D341Med (cell line): ENCODE results near the gene IQCN.
A peak's percentile ranks its signal among the peaks of the same experiment; 100 is the strongest.

ENCODE experiments used
- DNase-seq: peaks from one replicate; pipeline ENCODE4 v3.0.0; 2012; ENCODE audit warnings: low spot score

IQCN gene

DNA sequence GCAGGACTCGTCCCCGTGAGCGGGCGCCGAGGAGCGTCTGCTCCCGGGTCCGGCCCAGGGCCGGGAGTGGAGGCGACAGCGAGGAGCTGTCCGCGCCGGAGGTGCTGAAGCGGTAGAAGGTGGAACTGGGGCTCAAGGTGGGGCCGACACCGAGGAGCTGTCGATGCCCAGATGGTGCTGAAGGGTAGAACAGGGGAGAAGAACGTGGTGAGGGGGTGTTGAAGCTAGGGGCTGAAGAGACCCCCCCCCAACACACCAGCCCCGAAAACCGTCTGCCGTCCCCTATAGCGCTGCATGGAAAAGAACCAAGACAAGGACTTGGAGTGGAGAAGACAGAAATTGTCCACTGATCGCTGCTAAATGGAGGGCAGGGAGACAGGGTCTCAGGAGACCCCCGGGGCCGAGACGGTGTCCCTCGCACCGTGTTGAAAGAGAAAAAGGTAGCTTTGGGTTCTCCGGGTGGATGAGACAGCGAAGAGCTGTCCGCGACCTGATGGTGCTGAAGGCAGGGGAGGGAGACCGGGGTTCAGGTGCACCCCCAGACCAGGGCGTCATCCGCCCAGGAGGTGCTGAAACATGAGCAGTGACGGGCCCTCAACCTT lies 40.9 kb downstream of the IQCN start:
- DNase-seq: peak; percentile 79

DNA sequence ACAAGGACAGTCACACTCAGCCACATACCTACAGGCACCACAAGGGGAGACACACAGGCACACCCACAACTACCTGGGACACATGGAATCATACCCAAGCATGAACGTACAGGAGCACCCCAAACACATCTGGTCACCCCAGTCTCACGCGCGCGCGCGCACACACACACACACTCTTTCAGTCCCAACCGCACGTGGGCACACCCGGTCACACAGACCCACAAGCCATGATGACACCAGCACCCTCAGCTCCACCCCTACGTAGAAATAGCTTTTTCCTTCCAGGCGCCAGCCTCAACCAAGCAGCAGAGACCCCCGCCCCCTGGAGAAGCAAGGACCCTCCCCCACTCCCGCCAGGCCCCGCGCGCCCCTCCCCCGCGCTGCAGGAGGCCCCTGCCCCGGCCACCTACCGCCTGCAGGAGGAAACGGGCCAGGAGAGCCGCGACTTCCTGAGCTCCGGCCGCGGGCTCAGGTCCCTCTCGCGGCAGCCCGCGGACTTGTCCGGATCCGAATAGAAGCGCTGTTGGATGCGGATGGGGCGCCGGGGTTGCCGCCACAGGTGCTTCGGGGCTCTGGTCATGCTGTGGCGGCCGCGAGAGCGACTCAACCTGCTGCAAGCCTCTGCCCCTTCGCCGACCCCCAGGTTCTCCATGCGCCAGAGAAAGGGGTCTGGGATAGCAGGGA lies 41.6 kb downstream of the IQCN start:
- peak; percentile 84 for DNase-seq

DNA sequence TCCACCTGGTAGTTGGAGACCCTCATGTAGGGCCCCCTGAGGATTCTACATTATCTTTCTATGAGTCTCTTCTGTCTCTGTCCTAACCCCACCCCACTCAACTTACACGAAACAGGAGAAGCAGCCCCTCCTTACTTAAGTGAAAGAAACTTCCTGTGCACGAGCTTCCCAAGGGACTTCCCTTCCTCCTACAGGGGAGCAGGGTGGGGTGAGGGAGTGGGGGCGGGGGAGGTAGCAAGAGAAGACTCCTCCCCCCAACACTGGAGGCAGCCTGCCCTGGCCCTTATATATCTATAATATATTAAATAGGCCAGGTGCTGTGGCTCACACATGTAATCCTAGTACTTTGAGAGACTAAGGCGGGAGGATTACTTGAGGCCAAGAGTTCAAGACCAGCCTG lies 42.5 kb downstream of the IQCN start:
- no peak for DNase-seq

DNA sequence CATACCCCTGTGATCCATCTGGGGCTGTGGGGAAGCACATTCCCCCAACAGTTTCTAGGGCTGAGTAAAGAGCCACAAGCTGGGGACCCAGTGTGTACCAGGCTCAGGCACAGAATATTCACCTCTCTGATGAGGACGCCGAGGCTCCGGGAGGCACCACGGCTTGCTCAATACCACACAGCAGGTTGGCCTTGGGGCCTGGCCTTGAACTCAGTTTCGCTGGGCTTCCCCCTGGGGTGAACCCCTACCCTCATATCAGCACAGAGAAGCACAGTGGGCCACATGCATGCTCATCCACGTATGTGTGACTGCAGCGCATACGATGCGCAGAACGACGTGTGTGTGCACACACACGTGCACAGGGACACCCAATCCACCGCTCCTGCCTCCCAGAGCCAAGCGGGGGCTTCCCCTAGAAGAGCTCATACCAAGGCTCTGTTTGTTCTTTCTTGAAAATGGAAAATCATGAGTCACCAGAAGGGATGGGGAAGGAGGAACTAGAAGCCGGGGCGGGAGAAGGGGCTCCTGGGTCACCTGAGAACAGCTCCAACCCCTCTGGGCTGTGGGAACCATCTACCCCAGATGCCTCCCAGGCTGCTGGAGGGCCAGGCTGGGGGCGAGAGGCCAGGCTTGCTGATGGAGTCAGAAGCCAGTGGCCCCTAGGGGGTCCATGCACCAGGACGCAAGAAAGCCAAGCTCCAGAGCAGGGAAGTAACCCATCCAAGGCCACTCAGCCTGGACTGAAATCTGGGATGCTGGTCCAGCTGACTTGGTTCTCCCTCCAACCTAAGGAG lies 43.1 kb downstream of the IQCN start:
- DNase-seq: no peak

DNA sequence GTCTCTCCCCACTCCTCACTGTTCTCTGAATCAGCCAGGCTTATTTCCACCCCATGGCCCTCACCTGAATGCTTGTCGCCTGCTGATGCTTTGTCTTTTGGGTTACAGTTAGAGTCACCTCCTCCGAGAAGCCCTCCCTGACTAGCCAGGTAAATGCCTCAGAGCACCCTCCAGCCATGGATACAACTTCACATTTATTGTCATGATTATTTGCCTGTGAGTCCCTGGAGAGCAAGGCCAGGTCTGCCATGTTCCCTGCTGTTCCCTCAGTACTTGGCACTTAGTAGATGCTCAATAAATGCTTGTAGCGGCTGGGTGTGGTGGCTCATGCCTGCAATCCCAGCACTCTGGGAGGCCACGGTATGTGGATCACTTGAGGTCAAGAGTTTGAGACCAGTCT lies 44.3 kb downstream of the IQCN start:
- no peak for DNase-seq

DNA sequence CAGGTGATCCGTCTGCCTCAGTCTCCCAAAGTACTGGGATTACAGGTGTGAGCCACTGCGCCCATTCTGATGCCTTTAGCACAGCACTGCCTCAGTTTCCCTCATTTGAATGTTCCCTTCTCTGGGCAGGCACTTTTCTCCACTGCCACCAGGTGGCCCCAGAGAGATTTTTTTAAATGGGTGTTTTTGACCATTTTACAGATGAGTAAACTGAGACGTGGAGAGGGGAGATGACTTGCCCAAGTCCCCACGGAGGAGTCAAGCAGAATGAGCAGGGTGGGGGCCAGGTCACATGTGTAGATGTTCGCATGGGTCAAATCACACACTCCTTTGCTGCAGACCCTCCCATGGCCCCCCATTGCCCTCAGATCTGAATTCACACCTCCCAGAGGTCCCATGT lies 44.8 kb downstream of the IQCN start:
- no peak for DNase-seq

DNA sequence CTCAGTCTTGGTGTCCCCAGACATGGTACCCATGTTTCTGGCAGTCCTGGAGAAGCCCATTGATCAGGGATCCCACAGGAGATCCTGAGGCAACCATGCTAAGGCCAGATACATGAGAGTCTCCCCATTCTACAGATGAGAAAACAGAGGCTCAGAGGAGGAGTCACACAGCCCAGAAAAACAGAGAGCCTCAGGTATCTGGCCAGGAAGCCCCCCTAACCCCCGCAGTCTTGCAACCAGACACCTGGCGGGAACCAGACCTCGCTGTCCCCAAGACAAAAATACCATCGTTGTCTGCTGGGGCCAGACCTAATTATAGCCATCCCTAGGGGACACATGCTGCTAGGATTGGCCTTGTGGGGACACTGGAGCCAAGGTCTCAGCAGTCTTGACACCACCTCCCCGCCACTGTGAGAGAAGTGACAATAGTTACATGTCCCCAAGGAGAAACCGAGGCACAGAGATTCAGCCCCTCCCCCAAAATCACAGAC lies 46.4 kb downstream of the IQCN start:
- DNase-seq: no peak

DNA sequence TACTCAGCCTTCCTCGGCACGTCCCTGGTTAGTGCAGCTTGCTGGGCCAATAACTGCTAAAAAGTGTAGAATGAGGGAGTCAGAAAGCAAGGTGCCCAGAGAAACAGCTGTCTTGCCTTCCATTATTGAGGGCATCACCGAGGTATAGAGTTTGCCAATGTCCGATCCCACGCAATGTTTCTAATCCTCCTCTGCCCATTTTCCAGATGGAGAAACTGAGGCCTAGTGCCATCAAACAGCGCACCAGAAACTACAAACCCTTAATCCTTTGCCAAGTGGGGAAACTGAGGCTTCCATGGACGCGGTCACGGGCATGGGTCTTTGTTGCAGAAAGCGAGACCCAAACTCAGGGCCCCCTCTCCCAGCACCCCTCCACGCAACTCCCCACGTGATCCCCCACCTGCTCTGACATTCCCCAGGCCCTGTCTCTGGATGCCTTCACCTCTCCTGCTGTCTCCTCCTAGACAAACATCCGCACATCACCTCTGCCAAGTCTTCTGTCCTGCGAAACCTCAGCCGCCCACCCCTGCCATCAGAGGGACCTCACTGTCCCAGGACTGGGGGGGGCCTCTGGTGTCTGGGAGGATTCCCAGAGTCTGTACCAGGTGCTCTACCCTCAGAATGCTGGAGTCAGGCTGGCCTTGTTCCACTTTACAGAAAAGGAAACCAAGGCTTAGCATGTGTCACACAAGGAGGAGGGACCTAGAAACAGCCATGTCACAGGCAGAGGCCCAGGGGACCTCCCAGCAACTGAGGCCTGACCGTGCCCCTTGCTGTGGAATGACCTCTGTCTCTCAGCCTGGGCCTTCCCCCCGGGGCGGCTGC lies 47.1 kb downstream of the IQCN start:
- no peak for DNase-seq

DNA sequence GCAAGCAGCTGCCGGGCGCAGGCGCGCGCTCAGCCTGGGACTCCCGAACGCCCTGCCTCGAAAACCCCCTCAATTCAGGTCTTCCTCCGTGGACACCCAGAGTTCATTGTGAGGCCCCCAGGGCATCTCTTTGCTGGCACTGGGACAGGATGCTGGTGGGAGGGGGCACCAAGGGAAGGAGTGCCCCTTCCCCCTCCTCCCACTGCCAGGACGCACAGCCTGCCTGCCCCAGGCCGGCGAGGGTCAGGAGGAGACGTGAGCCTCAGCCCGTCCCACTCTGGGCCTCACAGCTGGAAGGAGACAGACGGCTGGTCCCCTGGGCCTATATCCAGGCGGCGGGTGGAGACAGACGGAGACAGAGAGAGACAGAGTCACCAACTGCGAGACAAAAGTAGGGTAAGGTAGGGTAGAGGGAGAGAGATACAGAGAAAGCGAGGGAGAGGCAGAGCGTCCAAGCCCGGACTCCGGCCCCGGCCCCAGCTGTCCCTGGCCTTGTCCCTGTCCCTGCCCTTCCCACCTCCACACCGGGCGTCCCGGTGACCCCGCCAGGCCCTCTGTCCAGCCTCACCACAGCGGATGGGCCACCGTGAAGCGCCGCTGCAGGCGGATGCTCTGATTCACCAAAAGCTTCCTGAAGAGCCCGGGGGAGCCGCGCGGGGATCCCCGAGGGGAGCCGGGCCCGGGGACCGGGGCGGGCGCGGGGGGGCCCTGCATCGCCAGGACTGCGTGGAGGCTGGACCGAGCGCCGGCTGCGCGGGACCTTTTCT lies 48.4 kb downstream of the IQCN start, which contains the start of gene PDE4C:
TSS of gene PDE4C (minus strand) at position 737 of the 767 bp plus-strand sequence. CDS start at position 714, 23 bp downstream.
- DNase-seq: no peak

DNA sequence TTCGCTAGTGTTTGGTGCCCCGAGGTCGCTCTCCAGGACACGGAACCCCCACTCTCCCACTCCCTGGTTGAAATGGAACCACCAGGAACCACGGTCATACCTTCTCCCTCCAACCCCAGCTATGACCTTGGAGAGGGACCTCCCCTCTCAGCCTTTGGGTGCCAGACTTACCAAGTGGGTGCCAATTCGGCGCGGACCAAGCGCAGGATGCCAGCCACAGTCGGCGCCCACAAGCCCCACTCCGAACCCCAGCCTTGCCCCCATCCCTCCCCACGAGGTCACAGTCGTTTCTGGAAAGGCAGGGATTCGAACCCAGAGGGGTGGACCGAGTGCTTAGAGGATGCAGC lies 48.9 kb downstream of the IQCN start:
- no peak for DNase-seq

DNA sequence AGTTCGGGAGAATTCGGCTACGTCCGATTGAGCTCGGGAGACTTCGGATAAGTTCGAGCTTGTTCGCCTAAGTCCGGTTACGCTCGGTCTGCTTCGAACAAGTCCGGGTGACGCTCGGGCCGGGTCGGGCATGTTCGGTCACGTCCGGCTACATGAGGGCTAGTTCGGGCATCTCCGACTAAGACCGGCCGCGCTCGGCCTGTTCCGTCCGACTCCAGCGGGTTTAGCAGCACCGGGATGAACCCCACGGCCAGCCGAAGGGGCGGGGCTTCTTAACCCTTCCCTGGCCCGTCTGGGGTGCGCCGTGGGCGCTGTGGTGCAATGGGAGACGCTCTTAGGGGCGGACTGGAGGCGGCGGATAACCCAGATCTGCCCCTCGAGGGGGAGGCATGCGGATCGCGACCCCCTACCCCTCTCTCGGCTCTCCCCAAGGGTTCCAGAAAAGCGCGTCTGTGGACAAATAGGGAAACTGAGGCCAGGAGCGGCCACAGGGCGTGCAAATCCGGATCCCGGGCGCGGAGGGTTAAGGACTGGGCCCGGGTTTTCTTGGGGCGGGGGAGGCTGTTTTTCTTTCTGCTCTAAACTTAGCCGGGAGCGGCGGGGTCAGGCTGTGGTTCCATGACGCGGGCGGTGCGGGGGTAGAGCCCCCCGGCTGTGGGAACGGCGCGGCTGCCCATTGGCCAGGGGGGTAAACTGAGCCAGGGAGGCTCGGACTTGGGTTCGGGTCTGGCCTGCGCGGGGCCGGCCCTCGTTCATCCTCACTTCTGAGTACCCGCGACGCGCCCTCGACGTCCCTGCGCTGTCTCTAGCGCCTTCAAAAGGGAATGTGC lies 49.5 kb downstream of the IQCN start:
- DNase-seq: peak; percentile 98

DNA sequence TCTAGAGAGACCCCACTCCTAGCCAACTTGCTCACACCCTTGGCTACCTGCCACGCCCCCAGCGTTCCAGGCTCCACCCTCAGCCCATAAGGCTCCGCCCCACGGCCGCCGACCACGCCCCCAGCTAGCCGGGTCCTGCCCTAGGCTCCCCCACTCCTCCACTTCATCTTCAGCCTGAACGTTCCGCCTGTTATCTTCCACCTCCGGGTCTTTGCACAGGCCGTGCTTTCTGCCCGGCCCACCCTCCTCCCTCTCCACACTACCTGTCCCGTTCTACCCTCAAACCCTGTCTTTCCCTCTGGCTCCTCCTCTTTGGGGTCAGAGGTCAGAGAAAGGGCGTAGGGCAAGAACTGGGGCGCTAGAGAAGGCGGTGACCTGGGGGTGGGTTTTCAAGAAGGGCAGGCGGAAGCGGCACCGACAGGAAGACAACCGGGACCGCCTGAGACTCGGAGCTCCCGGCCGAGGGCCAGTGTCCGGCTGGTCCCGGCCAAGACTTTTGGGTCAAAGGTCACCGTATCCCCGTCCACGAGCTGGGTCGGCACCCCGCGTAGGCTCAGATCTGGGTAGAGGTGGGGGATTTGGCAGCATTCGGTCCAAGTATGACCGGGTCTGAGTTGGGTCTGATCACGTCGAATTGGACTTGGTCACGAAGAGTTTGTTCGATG lies 50.3 kb downstream of the IQCN start:
- peak; percentile 82 for DNase-seq

DNA sequence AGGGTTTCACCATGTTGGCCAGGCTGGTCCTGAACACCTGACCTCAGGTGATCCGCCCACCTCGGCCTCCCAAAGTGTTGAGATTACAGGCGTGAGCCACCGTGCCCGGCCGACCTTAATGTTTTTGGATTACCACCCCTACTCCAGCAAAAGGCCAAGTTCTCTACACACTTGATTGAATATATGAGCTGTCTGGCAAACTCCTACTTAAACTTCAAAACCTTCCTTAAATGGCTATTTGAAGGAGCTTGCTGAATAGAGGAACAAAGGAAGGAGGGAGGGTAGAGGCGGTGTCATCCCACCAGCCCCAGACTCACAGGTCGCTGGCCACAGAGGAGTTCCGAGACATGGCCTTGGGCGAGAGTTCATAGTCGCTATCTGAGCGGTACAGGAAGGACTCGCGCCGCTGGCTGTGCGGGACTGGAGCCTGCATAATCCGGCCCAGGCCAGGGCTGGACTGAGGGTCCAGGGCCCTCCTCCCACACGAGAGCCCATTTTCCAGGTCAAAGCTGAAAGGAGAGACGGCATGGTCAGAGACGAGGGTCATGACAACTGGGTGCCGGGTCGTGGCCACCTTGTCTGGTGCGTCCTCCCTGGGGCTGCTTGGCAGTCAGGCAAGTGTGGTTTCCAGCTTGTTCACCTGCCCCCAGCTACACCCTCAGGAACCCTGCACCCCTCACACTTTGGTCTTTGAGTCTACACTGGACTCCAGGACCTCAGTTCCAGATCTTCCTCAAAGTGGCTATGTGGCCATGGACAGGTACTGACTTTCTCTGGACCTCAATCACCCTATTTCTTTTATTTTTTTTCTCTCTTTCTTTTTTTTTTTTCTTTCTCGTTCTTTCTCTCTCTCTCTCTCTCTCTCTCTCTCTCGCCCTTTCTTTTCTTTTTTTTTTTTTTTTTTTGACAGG lies 52.2 kb downstream of the IQCN start:
- DNase-seq: no peak

DNA sequence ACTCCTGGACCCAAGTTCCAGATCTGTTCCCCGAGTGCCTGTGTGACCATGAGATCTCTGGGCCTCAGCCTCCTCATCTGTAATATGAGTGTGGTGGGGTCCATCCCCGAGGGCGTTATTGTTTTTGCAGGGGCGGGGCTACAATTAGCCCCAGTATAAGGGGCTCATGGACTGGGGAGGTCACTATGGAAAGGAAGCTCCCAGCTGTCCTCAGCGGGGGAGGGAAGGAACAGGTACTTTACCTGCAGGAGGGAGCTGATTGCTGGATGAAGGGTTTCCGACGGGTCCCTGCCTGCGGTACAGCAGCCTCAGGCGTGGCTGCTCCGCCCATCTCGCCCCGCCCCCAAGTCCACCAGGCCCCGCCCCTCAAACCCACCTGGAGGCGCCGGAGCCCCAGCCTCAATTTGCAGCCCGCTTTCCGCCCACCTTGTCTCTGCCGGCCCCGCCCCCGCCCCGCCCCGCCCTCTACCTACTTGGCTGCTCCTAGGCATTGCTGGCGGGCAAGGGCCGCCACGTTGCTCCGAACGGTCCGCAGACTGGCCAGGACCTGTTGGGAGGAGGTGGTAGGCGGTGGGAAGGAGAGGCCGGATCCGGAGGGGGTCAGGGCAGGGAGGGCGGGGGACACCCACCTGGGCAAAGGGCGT lies 53.5 kb downstream of the IQCN start:
- peak; percentile 52 for DNase-seq

DNA sequence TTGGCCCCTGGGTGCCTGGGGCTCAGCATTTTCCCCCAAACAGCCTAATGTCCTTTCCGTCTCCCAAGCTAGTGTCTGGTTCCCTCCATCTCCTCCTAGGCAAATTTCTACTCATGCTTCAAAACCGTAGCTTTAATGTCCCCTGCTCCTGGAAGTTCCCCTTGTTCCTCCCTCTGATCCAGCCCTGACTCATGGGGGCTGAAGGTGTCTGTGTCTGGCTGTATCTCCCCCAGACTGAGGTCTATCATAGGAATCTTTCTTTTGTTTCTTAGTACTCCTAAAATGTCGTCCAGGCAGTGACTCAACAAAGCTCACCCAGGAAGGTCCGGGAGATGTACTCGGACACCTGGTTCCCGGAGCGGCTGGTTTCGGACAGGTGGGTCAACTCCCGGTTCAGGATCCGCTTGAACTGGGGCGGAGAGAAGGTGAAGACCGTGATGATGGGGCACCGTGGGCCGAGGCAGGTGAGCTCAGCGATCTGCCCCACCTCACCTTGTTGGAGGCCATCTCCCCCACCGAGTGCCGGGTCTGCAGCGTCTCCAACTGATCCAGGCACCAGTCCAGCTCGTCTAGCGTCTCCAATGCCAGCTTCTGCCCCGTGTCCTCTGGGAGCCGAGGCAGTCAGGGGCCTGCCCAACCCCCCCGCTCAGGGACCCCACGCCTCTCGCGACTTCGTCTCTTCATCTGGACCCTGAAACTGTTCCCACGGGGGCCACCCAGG lies 54.2 kb downstream of the IQCN start:
- no peak for DNase-seq

DNA sequence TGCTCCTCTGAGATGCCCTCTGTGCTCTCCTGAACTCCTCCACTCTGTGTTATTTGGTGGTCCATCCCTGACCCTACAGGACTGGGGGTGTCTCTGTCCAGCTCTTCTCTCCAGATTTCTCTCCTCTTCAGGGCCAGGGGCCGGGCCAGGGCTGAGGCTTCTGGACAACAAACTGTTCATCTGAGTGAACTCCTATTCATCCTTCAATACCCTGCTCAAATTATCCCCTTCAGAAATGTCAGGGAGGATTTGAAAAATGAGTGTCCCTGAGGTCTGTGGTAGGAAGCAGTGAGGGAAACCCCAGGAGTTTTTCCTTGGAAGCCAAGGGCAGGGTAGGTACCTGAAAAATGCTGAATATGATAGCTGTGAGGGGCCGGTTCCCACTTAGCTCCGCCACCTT lies 55.7 kb downstream of the IQCN start:
- DNase-seq: no peak

DNA sequence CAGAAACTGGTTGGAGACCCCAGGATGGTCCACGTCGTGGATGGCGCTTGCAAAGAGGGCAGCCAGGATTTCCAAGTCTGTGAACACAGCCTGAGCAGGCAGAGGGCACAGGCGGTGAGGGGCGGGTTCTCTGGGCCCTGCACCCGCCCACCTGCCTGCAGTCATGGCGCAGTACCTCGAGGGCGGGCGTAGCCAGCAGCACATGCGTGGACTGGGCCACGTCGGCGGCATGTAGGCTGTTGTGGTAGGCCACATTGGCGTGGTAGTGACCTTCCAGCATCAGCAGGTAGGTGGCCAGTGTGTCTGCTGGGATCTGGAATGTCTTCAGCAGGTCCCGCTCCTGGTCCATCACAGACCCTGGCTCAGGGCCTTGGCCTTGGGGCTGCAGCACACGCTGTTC lies 56.1 kb downstream of the IQCN start:
- DNase-seq: no peak

DNA sequence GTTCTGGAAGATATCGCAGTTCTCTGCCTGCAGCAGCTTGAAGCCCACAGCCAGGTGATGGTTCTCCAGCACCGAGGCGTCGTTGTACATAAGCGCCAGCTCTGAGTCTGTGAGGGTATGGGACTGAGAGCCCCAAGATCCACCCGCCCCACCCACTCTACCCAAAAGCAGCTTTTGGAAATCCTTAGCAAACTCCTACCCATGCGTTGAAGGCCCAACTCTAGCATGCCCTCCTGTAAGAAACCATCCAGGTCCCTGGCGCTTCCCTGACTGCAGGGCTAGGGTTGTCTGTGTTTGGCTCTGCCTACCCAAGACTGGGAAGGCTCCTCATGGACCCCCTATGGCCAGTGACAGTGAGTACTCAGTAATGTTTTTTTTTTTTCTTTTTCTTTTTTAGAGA lies 57.5 kb downstream of the IQCN start:
- no peak for DNase-seq
